Rectal smooth muscle tissue (tissue), 1 donor: ENCODE results near the gene SNAPC4.

Experiments
- H3K27ac ChIP-seq: one replicate; pipeline ENCODE4 v1.7.0; 2013; ENCODE audit warnings: low read depth, low read length, inconsistent platforms
- H3K27me3 ChIP-seq: one replicate; pipeline ENCODE4 v1.7.0; 2013; ENCODE audit warnings: low read length; ENCODE audit not compliant: control insufficient read depth, insufficient read depth
- H3K36me3 ChIP-seq: one replicate; pipeline ENCODE4 v1.7.0; 2013; ENCODE audit warnings: low read length; ENCODE audit not compliant: control insufficient read depth, insufficient read depth
- H3K4me1 ChIP-seq: one replicate; pipeline ENCODE4 v1.7.0; 2013; ENCODE audit warnings: low read length; ENCODE audit not compliant: control insufficient read depth, insufficient read depth
- H3K4me3 ChIP-seq: one replicate; pipeline ENCODE4 v1.7.0; 2013; ENCODE audit warnings: low read length
- H3K9ac ChIP-seq: one replicate; pipeline ENCODE4 v1.7.0; 2013; ENCODE audit warnings: low read length

The SNAPC4 gene

DNA sequence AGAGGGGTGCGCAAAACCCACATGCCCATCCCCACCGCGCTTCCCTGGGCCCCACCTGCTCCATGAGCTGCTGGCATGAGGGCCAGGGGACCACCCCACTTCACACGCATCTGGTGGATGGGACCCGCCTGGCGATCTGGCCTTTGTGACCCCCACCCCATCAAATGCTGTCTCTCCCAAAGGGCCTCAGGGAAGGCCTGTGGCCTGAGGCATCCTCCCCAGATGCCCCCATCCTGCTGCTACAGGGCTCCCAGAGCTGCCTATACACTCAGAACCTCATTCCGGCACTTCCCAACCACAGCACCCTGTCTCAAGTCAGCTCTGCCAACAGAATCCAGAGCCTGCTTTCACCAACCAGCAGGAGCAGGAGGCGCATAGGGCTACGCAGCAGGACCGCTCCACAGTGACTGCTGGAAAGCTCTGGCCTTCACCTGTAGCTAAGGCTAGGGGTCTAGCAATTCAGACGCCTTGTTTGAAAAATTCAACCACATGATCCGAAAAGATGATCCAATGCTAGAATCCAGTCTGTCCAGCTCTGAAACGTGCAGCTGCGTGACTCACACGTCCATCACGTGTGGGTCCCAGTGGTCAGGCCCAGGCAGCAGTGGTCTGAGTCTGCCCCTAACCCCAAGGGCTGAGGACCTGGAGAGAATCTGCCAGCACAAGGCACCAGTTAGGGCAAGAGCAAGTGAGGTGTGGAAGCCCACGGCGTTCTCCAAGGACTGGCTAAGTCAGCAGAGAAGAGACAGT lies 1.4 kb upstream of the SNAPC4 start:
- Histone ChIP-seq H3K27ac (no peak overlapping the region), H3K4me3 (no peak overlapping the region), H3K9ac (no peak overlapping the region), H3K36me3 (peaks cover 12% of the 10 kb centered on the region), H3K4me1 (peaks cover 6% of the 10 kb centered on the region), H3K27me3 (no peaks in the 10 kb centered on the region)

DNA sequence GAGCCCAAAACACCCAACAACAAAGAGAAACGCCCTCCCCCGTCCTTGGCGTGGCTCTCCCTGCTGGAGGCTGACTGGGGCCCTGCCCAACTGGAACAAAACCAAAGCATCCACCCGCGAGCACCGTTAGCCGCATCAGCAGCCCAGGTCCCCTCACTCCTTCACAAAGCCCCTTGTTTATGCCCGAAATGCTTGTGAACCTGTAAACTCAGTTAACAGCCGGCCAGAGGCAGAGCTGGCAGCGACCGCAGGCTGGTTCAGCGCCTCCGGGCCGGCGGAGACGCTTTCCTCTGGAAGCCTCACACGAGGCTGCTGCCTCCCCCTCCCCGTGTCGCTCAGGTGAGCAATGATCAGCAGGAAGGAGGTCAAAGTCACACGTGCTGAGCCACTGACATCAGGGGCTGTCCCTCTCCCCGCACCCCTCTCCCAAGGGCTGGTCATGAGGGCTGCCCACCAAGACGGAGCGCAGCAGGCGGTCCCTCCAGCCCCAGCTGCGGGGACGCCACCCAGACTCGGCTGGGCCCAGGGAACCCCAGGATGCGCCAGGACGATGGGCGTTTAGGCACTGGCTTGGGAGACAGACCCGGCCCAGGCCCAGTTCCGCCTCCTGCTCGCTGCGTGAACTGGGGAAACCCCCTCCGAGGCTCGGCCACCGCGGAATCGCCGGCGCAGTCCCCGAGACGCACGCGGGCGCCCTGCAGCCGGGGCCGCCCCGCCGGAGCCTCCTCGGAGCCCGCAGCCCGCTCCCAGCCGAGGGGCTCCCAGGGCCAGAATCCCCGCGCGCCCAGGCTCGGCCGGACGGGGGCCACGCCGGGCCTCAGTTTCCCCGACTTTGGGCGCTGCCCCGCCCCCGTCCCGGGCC lies 563 bp downstream of the SNAPC4 start:
- peaks cover 6% of the 10 kb centered on the region for H3K4me1 ChIP-seq
- H3K9ac ChIP-seq = peak overlapping the region; percentile 71
- peak overlapping the region; percentile 45 for H3K27ac ChIP-seq
- H3K4me3 ChIP-seq = peak overlapping the region; percentile 90
- H3K36me3 ChIP-seq = peaks cover 13% of the 10 kb centered on the region
- H3K27me3 ChIP-seq = no peaks in the 10 kb centered on the region

GRCh38 chr9:136398286-136398685 lies 1.7 kb downstream of the SNAPC4 start:
- Histone ChIP-seq H3K9ac (no peak overlapping the region), H3K36me3 (peaks cover 10% of the 10 kb centered on the region), H3K27me3 (no peaks in the 10 kb centered on the region), H3K4me1 (peaks cover 6% of the 10 kb centered on the region), H3K27ac (no peak overlapping the region), H3K4me3 (no peak overlapping the region)

DNA sequence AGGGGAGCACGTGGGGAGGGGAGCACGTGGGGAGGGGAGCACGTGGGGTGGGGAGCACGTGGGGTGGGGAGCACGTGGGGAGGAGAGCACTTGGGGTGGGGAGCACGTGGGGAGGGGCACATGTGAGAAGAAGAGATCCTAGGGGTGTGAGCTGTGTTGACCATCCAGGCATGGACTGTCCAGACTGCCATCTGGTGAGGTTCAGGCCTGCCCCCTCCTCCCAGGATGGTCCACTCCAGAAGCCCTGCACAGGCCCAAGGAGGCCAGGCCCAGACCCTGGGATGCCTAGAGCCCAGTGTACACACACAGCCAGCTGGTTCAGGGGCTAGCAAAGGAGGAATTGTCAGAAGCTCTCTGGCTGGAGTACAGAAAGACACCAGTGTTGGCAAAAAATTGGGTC lies 2.3 kb downstream of the SNAPC4 start:
- peaks cover 10% of the 10 kb centered on the region for H3K36me3 ChIP-seq
- peaks cover 6% of the 10 kb centered on the region for H3K4me1 ChIP-seq
- no peak overlapping the region for H3K4me3 ChIP-seq

GRCh38 chr9:136396219-136396515 lies 3.8 kb downstream of the SNAPC4 start:
- H3K36me3 ChIP-seq = peaks cover 21% of the 10 kb centered on the region
- no peak overlapping the region for H3K9ac ChIP-seq
- H3K4me3 ChIP-seq = no peak overlapping the region
- no peak overlapping the region for H3K27ac ChIP-seq
- H3K4me1 ChIP-seq = peaks cover 6% of the 10 kb centered on the region
- H3K27me3 ChIP-seq = no peaks in the 10 kb centered on the region

More for the DNA sequence above, 2.3 kb downstream of the SNAPC4 start:
- Histone ChIP-seq H3K27ac (no peak overlapping the region), H3K27me3 (no peaks in the 10 kb centered on the region), H3K9ac (no peak overlapping the region)

DNA sequence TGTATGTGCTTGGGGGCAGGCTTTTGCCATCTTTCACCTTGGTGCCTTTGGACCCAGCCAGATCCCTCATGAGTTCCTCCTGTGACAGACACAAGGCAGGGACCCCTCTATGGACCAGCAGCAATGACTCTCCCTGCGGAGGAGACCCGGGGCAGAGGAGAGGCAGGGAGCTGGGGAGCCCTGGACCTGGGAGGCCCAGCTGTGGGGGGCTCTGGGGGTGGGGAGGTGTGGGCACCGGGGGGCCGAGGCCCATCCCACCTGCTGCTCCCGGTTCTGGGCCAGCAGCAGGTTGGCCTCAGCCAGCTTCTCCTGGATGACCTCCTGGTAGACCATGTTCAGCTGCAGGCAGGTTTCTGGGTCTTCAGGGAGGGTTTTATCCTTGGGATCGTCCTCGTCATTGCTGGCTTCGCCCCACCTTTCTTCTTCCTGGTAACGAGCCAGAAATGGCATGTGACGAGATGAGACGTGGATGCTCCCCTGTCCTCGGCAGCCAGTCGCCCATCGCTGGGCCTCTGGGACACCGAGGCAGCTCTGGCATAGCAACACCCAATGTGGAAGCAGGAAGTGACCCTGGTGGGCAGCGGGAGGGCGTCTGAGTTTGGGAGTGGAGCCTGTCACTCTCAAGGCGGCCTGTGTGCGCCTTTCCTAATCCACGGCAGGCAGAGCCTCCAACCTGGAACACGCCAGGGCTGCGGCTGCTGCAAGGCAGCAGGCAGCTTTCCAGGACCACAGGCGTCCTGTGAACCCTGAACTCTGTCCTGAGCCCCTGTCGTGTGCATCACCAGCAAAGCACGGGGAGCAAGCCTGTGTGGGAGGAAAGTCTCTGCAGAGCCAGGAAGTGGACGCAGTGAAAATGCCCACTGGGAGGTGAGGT lies 4.4 kb downstream of the SNAPC4 start:
- Histone ChIP-seq H3K9ac (no peak overlapping the region), H3K36me3 (peaks cover 21% of the 10 kb centered on the region), H3K27ac (no peak overlapping the region), H3K4me1 (peaks cover 6% of the 10 kb centered on the region), H3K27me3 (no peaks in the 10 kb centered on the region), H3K4me3 (no peak overlapping the region)

DNA sequence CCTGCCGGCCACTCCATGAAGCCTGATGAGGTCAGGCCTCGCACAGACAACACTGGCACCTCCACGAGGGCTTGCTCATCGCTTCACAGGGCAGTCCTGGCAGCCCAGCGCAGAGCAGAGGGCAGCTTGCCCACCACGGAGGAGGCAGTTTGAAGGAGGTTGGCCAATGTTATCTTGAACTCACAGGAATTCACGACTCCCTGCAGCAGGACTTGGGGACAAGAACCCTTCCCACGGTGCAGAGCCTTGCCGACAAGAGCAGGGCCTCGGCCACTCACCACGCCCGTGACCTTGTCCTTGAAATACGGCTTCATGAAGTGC lies 5.0 kb downstream of the SNAPC4 start:
- H3K9ac ChIP-seq = no peak overlapping the region
- no peaks in the 10 kb centered on the region for H3K27me3 ChIP-seq
- H3K36me3 ChIP-seq = peaks cover 21% of the 10 kb centered on the region
- no peak overlapping the region for H3K4me3 ChIP-seq
- H3K4me1 ChIP-seq = peaks cover 6% of the 10 kb centered on the region
- H3K27ac ChIP-seq = no peak overlapping the region

- H3K27ac ChIP-seq = no peak overlapping the region
- no peak overlapping the region for H3K9ac ChIP-seq
- peaks cover 21% of the 10 kb centered on the region for H3K36me3 ChIP-seq
- H3K4me3 ChIP-seq = no peak overlapping the region
- H3K27me3 ChIP-seq = no peaks in the 10 kb centered on the region
- peaks cover 5% of the 10 kb centered on the region for H3K4me1 ChIP-seq
Measured at GRCh38 chr9:136394312-136395019, 5.5 kb downstream of the SNAPC4 start.

DNA sequence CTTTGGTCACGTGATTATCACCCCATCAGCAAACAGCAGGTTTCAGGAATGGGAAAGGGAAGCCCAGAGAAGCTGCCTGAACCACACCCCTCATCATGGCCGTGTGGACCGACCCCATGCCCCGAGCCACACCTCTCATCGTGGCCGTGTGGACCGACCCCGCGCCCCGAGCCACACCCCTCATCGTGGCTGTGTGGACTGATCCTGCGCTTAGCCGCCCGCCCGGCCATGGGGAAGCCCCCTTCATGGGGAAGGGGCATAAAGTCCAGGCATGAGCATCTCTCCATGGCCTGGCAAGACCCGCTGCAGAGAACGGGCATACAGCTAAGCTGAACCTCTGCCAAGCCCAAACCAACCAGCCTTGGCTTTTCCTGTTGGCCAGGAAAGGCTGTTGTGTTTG lies 6.4 kb downstream of the SNAPC4 start:
- Histone ChIP-seq H3K9ac (no peak overlapping the region), H3K4me3 (no peak overlapping the region), H3K27me3 (no peaks in the 10 kb centered on the region), H3K27ac (no peak overlapping the region), H3K4me1 (no peaks in the 10 kb centered on the region), H3K36me3 (peaks cover 21% of the 10 kb centered on the region)

- H3K27ac ChIP-seq = no peak overlapping the region
- no peak overlapping the region for H3K9ac ChIP-seq
- no peak overlapping the region for H3K4me3 ChIP-seq
- H3K4me1 ChIP-seq = no peaks in the 10 kb centered on the region
- H3K36me3 ChIP-seq = peaks cover 21% of the 10 kb centered on the region
- no peaks in the 10 kb centered on the region for H3K27me3 ChIP-seq
Measured at GRCh38 chr9:136392538-136393449, 7.2 kb downstream of the SNAPC4 start.

DNA sequence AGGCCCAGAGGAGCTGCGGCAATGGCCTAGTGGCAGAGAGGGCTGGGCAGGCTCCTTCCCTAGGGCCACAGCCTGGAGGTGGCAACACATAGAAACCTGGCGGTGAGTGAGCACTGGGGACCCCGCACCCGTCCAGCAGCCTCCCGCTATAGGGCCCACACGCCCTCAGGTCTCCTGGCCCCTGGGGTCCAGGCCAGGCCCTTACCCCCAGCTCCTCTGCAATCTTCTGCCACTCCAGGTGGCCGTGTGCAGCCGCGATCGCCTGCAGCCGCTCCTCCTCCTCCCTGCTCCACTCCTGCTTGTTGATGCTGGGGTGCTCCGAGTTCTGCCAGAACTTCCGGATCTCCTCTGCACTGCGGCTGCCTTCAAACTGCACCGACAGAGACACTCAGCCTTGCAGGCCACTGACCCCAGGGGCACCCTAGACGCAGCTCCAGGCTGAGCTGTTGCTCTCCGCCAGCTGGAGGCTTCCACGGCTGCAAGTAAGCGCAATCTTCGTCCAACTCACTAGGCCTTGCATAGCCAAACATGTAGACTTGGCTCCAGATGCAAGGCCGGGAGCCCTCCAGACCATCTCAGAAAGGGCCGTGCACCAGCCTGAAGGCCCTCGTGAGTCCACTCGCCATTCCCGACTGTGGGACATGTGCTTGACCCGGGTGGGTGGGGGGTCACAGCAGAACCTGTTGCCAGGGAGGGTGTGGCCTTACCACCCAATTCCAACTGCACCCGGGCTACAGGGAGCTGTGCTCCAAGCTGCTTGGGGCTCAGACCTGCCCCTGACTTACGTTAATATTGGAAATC lies 8.0 kb downstream of the SNAPC4 start:
- Histone ChIP-seq H3K4me3 (no peak overlapping the region), H3K27me3 (no peaks in the 10 kb centered on the region), H3K9ac (no peak overlapping the region), H3K27ac (no peak overlapping the region), H3K36me3 (peaks cover 21% of the 10 kb centered on the region), H3K4me1 (no peaks in the 10 kb centered on the region)
